ENCODE measurements around the gene PLK2. TPM values are rescaled to one million over a fixed set of nuclear protein-coding genes. Genes with fewer than 3 reads are reported as not detected.

The PLK2 gene
- total and polyA plus RNA-seq, 9 donors = 14.7 to 310 (median 41.1) TPM

DNA sequence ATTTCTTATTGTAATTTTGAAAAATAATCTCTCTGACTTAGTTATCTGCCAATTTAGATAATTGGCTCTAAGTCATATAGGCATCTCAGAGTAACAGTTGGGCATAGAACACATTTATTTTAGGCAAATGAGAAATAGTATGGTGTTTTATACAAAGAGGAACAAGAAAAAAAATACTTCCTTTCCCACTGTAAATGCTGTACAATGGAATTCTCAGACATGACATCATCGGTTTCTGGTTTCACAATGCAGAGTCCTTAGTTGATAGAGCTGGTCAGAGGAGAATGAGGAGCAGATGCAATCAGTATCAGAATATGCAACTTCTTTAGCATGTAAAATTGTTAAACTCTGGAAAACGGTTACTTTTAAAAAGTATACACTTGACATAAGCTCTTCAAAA lies 49.4 kb downstream of the PLK2 start:
- no peak for DNase-seq
- Histone ChIP-seq H3K9me3 (no peaks in the 10 kb centered on the region), H3K27me3 (no peaks in the 10 kb centered on the region), H3K4me3 (no peak overlapping the region), H3K36me3 (no peaks in the 10 kb centered on the region), H3K4me1 (ENCODE audit: insufficient read depth) (no peaks in the 10 kb centered on the region), H3K27ac (no peak overlapping the region)
- 69 to 82% (median 82%) methylated on average over 2 of the region's 2 CpGs for WGBS, 3 donors
- intact Hi-C loops (cut with DNase I) = no loop called here
- TF ChIP-seq POLR2A (IDR thresholded peaks at IDR 0.05) = no peak
- TF ChIP-seq, protein P1, sequence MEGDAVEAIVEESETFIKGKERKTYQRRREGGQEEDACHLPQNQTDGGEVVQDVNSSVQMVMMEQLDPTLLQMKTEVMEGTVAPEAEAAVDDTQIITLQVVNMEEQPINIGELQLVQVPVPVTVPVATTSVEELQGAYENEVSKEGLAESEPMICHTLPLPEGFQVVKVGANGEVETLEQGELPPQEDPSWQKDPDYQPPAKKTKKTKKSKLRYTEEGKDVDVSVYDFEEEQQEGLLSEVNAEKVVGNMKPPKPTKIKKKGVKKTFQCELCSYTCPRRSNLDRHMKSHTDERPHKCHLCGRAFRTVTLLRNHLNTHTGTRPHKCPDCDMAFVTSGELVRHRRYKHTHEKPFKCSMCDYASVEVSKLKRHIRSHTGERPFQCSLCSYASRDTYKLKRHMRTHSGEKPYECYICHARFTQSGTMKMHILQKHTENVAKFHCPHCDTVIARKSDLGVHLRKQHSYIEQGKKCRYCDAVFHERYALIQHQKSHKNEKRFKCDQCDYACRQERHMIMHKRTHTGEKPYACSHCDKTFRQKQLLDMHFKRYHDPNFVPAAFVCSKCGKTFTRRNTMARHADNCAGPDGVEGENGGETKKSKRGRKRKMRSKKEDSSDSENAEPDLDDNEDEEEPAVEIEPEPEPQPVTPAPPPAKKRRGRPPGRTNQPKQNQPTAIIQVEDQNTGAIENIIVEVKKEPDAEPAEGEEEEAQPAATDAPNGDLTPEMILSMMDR (IDR thresholded peaks at IDR 0.05) = no peak
- TF ChIP-seq EP300 (IDR thresholded peaks at IDR 0.05) = no peak

DNA sequence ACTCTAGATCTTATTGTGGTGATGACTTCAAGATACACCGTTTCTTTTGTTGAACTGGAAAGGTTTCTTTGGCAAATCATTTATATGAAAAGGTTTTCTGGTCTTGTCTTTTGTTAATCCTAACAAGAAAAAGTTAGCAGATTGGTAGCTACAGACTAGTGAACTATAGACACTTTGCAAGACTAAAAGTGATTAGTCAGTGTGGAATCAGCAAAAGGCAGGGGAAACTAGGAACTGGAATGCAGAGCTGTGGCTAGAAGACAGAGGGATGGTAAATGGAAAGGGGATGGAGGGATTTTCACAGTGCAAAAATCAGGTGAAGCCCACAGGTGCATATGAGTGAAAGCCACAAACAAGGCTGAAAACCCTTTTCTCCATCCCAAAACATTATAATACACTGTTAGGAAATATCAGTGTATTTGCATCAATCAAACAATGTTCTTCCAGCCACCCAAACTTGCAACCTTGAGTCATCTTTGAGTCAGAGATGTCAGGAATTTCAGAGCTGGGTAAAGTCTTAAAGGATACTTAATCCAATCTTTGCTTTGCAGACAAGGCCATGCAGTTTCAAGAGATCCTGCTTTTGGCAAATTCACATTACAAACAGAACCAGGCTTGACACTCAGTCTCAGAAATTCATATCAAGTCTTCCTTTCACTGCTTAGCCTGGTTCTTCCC lies 52.7 kb downstream of the PLK2 start:
- DNase-seq = no peak
- Histone ChIP-seq H3K9me3 (no peaks in the 10 kb centered on the region), H3K4me3 (no peak overlapping the region), H3K36me3 (no peaks in the 10 kb centered on the region), H3K4me1 (ENCODE audit: insufficient read depth) (no peaks in the 10 kb centered on the region), H3K27ac (no peak overlapping the region), H3K27me3 (no peaks in the 10 kb centered on the region)
- 84 to 88% (median 86%) methylated on average over 1 of the region's 1 CpG for WGBS, 3 donors
- no peak for TF ChIP-seq EP300 (IDR thresholded peaks at IDR 0.05)
- intact Hi-C loops (cut with DNase I) = no loop called here

DNA sequence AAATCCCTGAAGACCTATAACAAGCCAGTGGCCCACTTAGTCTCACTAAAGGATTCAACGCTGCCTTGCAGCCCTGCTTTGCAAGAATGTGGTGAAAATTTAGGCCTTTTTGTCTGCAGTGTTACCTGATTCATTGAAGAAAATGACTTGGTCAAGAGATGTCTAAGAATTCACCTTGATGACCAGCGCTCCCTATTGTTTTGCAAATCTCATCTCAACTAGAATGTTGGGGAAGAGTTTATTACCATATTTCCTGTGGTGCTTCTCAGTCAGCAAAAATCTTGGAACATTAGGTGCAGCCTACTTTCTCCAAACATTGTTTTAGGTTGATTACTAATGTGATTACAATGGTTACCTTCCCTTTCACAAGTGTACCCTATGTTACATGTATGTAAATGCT lies 53.5 kb downstream of the PLK2 start:
- 84 to 87% (median 84%) methylated on average over 2 of the region's 2 CpGs for WGBS, 3 donors
- intact Hi-C loops (cut with DNase I) = no loop called here
- H3K27ac ChIP-seq = no peak overlapping the region
- DNase-seq = no peak
- H3K27me3 ChIP-seq = no peaks in the 10 kb centered on the region
- no peaks in the 10 kb centered on the region for H3K4me1 ChIP-seq (ENCODE audit: insufficient read depth)
- H3K9me3 ChIP-seq = no peaks in the 10 kb centered on the region
- TF ChIP-seq, protein P1 (IDR thresholded peaks at IDR 0.05) = no peak
- TF ChIP-seq EP300 (IDR thresholded peaks at IDR 0.05) = no peak
- H3K36me3 ChIP-seq = no peaks in the 10 kb centered on the region
- no peak overlapping the region for H3K4me3 ChIP-seq

DNA sequence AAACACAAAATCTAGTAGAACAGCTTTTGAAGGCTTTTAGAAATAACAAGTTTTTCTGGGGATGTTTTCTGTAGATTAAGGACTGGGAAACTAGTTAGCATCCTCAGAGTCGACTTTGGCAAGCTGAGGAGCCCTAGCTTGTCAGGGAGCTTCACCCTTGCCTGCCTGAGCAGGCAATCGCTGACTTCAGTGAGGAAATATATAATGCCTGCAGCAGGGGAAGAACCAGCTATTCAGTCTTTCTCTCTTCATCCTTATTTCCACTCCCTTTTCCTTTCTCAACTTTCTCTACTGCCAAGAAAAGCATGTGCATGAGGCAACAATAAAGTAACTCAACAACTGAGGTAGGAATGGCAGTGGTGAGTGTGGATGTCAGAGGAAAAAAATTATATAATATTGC lies 54.7 kb downstream of the PLK2 start:
- H3K27me3 ChIP-seq = no peaks in the 10 kb centered on the region
- no peaks in the 10 kb centered on the region for H3K36me3 ChIP-seq
- H3K9me3 ChIP-seq = no peaks in the 10 kb centered on the region
- DNase-seq = no peak
- TF ChIP-seq, protein P1 (IDR thresholded peaks at IDR 0.05) = no peak
- TF ChIP-seq POLR2A (IDR thresholded peaks at IDR 0.05) (no peak), EP300 (IDR thresholded peaks at IDR 0.05) (no peak)
- H3K4me3 ChIP-seq = no peak overlapping the region
- intact Hi-C loops (cut with DNase I) = no loop called here
- 45 to 63% (median 63%) methylated on average over 2 of the region's 2 CpGs for WGBS, 3 donors
- no peak overlapping the region for H3K27ac ChIP-seq
- no peaks in the 10 kb centered on the region for H3K4me1 ChIP-seq (ENCODE audit: insufficient read depth)

DNA sequence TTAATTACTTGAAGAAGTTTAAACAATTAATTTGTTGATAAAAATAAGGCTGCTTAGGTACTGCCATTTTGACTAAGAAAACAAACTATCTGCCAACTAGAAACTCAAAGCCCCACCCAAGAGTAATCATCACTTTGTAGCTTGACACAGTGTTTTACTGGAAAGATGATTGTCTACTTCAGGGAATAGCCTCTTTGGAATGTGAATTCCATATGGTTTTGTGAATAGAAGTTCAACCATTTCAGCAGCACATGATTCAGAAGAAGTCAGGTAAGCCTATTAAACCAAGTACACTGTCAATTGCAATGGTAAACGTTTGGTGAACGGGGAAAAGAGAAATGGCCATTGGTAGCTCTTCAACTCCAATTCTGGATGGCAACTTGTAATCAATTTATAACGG lies 55.2 kb downstream of the PLK2 start:
- H3K27me3 ChIP-seq = no peaks in the 10 kb centered on the region
- H3K27ac ChIP-seq = no peak overlapping the region
- TF ChIP-seq EP300 (IDR thresholded peaks at IDR 0.05) = no peak
- TF ChIP-seq, protein P1 (IDR thresholded peaks at IDR 0.05) = no peak
- no peak for TF ChIP-seq POLR2A (IDR thresholded peaks at IDR 0.05)
- no peaks in the 10 kb centered on the region for H3K9me3 ChIP-seq
- WGBS, 3 donors = 86 to 89% (median 88%) methylated on average over 3 of the region's 3 CpGs
- H3K4me1 ChIP-seq (ENCODE audit: insufficient read depth) = no peaks in the 10 kb centered on the region
- no peak overlapping the region for H3K4me3 ChIP-seq
- no peaks in the 10 kb centered on the region for H3K36me3 ChIP-seq
- intact Hi-C loops (cut with DNase I) = no loop called here
- no peak for DNase-seq
